ENCODE data around the gene CYP20A1.
"Not testable (repeated sequence)": the region's sequence is repeated elsewhere in the genome, so short reads cannot be mapped to it uniquely, and the experiment has no call there.

CYP20A1 gene, protein sequence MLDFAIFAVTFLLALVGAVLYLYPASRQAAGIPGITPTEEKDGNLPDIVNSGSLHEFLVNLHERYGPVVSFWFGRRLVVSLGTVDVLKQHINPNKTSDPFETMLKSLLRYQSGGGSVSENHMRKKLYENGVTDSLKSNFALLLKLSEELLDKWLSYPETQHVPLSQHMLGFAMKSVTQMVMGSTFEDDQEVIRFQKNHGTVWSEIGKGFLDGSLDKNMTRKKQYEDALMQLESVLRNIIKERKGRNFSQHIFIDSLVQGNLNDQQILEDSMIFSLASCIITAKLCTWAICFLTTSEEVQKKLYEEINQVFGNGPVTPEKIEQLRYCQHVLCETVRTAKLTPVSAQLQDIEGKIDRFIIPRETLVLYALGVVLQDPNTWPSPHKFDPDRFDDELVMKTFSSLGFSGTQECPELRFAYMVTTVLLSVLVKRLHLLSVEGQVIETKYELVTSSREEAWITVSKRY

DNA sequence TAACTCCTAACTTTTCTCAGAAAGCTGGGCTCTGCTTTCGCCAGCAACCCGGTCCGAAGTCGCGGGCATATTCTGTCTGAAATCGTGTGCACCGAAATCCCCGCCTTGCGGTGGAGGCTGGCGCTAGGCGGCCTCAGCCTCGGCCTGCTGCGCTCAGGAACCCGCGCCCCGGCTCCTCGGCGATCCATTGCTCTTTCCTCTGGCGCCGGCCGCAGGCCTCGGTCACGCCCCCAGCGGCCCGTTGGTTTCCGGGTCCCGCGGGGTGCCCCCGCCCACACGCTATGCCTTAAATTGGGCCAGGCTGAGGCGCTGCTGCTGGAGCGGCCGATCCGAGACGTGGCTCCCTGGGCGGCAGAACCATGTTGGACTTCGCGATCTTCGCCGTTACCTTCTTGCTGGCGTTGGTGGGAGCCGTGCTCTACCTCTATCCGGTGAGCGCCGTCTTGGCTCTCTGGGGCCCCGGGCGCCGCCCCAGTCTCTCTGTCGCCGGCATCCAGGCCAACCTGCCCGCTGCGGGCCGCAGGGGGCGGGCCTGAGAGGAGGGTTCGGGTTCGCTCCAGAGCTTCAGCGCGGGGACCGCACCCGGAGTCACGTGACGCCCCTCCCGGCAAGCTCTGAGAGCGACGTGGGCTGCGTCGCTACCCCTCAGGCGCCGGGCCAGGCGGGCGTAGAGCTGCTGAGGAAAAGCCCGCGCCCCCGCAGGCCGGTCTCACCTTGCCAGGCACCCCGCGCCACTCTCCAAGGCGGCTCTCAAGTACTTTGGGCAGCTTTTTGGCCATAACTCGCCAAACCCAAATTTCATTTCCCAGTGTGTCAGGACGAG lies at the start of gene CYP20A1:
Gene CYP20A1 (plus strand): TSS at position 315 of the 823 bp plus-strand sequence. CDS start 45 bp downstream, at position 360.
- peak; percentile 8 for DNase-seq

DNA sequence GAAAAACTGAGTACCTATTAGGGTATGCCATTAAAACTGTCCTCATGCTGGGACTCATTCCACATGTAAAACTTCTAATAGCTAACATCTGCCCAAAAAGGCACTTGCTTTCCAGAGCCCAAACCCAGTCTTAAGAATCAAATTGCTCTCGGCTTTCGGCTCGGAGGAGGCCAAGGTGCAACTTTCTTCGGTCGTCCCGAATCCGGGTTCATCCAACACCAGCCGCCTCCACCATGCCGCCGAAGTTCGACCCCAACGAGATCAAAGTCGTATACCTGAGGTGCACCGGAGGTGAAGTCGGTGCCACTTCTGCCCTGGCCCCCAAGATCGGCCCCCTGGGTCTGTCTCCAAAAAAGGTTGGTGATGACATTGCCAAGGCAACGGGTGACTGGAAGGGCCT lies 48.3 kb upstream of the CYP20A1 start:
- DNase-seq: not testable (repeated sequence)

DNA sequence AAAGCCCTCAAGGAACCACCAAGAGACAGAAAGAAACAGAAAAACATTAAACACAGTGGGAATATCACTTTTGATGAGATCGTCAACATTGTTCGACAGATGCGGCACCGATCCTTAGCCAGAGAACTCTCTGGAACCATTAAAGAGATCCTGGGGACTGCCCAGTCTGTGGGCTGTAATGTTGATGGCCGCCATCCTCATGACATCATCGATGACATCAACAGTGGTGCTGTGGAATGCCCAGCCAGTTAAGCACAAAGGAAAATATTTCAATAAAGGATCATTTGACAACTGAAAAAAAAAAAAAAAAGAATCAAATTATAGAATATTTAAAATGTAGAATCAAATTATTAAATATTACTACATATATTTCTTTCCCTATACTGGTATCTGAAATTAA lies 47.8 kb upstream of the CYP20A1 start:
- DNase-seq: not testable (repeated sequence)

DNA sequence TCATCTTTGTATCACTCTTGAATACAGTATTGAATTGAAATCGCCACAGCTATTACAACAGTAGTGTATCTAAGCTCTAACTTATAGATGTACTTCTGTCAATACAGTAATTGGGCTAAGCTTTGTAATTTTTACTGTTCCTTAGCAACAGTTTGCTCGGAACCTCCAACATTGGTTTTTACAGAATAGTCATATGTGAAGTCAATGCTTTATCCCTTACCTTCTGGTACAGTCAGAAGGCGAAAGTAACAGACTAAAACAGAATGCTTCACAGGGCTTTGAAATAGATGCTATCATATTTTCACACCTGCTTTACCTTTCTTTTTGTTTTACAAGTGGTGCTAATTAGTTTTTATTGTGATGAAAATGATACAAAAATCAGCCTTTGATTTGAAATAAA lies 46.9 kb upstream of the CYP20A1 start:
- no peak for DNase-seq

DNA sequence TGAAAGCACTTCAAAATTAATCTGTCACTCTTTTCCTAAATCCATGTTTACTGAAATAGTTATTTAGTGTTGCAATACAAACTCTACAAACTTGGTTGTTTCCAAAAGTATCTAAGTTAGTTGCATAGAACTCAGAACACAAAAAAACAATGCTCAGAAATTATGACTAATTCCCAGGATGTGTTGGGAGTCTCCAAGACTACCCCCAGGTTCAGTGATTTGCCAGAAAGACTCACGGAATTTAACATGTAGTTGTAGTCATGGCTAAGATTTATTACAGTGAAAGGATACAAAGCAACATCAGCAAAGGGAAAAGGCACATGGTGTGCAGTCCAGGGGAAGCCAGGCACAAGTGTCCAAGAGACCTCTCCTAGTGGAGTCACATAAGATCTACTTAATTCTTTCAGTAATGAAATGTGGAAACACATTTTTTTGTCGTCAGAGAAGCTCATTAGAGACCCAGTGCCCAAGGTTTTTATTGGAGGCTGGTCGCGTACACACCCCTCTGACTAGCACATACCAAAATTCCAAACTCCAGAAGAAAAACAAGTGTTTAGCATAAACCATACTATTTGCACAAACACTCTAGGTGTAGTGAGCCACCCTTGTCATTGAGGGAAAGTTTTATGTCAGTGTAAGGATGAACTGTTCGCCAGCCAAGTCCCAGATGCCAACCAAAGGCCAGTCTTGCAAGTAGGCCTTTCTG lies 43.3 kb upstream of the CYP20A1 start:
- DNase-seq: no peak

DNA sequence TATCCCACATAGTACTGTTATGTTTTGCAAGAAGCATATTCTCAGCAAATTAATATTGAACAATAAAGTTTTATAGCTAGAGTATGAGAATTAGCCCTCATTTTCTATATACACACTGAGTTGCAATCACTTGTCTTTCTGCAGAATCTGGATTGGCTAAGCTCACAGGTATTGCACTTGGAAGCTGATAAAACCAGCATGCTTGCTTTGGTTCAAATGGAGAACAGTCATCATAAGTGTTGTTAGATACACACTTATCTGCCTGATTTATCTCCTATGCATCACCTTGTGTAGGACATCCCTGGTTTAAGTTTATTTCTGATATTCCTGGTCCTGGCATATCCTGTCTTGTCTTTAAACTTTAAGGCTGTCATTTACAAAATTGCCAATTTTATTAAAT lies 38.0 kb upstream of the CYP20A1 start:
- DNase-seq: no peak

DNA sequence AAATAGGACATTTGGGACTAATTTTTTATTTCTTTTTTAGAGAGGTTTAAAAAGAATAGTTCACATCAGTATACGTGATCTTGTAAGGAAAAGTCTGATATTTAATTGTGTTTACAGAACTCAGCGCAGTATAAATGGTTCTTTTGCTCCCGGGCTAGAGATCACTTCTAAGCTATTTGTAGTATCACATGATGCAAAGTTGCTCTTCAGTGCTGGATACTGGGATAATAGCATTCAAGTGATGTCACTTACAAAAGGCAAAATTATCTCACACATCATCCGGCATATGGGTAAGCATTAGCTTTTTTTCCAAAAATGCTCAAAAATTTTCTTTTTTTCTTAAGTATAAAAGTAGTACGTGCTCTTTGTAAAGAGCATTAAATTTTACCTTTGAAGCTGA lies 37.4 kb upstream of the CYP20A1 start:
- no peak for DNase-seq

DNA sequence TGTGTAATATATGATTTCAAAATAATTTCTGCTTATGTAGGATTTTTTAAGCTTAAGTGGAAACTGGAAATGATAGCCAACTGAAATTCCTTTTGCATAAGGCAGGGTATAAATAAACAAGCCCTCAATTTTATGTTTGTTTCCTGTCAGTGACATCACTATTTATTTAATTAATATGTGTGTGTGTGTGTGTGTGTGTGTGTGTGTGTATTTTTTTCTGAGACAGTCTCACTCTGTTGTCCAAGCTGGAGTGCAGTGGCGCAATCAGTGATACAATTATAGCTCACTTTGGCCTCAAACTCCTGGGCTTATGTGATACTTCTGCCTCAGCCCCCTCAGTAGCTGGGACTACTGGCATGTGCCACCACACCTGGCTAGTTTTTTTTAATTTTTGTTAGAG lies 29.3 kb upstream of the CYP20A1 start:
- no peak for DNase-seq

DNA sequence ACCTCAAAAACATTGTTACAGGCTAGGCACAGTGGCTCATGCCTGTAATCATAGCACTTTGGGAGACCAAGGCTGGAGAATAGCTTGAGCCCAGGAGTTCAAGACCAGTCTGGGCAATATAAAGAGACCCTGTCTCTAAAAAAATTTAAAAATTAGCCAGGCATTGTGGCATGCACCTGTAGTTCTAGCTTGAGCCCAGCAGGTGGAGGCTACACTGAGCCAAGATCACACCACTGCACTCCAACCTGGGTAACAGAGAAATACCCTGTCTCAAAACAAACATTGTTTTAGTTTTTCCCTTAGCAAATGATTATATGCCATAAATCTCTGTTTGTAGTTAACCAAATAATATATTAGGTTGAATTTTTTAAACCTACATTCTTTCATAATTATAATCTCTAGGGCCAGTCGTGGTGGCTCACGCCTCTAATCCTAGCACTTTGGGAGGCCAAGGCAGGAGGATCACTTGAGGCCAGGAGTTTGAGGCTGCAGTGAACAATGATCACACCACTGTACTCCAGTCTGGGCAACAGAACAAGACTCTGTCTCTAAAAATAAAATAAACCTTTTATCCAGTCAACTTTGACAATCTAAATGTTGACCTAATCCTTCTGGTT lies 13.3 kb upstream of the CYP20A1 start:
- DNase-seq: no peak

DNA sequence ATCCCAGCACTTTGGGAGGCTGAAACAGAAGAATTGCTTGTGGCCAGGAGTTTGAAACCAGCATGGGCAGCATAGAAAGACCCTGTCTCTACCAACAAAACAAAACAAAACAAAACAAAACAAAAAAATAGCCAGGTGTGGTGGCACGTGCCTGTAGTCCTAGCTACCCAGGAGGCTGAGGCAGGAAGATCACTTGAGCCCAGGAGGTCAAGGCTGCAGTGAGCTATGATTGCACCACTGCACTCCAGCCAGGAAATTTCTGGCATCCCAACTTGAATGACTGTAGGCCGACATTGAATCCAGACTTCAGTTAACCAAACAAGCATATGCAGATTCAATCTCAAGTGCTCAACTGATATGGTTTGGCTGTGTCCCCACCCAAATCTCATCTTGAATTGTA lies 9.1 kb upstream of the CYP20A1 start:
- DNase-seq: not testable (repeated sequence)

DNA sequence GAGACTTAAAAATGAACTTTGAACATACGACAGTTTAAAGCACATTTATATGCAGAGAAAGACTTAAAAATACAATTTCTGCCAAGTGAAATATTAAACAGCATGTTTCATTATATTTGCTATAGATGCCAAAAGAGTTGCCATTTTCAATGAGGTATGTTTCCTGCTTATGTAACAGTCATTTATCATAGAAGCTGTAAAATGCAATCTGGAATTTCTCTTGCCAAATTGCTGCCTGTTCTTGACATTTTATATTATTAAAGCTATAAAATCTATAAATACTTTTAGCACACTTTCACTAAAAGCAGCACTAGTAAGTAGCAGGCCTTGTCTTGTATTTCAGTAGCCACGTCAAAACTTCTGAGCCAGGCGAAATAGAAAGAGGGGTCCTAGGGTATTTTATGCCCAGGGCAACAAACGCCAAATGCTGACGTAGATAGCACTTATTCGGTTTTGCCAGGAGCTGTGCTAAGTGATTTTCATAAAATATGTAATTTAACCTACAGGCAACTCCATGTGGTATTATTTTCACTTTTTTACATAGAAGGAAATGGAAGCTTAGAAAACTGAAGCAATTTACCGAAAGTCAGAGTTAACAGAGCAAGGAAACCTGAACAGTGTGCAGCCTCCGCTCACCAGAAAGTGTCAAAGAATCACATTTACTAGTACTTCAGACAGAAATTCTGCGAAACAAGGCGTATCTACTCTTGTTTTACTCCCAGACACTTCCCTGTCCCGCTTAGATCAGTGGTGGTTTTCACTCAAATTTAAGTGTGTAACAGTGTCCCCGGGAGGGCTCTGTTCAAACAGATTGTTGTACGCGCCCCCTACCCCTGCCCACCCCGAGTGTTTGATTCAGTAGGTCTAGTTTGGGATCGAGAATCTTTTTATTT lies 1.2 kb upstream of the CYP20A1 start:
- no peak for DNase-seq

DNA sequence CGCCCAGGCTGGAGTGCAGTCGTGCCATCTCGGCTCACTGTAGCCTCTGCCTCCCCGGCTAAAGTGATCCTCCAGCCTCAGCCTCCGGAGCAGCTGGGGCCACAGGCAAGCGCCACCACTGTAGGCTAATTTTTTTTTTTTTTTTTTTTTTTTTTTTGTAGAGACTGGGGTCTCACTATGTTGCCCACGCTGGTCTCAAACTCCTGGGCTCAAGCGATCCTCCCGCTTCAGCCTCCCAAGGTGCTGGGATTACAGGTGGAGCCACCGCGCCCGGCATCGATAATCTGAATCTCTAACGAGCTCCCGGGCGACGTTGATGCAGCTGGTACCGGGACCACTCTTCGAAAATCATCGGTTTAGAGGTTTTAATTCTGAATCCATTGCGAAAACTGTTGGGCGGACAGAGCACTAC lies 520 bp upstream of the CYP20A1 start:
- DNase-seq: no peak

DNA sequence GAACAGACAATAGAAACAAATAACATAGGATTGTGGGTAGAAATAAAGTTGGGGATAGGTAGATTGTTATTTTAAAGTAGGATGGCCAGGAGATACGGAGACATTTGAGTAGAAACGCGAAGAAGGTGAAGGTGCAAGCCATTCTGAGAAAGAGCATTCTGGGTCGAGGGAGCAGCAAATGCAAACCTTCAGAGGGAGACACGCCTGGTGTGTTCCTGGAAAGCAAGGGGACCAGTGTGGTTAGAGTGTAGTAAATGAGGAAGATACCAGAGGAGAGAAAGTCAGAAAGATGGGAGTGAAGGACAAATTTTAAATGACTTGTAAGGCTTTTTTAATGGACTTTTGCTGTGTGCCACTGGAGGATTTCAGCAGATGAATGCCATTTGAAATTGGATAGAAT lies 1.7 kb downstream of the CYP20A1 start:
- DNase-seq: no peak

DNA sequence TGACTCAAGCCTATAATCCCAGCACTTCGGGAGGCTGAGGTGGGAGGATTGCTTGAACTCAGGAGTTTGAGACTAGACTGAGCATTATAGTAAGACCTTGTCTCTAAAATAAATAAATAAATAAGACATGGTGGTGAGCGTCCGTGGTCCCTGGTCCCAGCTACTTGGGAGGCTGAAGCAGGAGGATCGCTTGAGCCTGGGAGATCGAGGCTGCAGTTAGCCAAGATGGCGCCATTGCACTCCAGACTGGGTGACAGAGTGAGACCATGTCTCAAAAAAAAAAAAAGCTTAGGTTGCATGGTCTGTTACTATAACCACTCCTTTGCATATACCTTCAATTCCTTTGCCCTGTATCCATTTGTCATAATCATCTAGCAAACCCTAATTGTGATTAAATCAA lies 3.7 kb downstream of the CYP20A1 start:
- DNase-seq: no peak

DNA sequence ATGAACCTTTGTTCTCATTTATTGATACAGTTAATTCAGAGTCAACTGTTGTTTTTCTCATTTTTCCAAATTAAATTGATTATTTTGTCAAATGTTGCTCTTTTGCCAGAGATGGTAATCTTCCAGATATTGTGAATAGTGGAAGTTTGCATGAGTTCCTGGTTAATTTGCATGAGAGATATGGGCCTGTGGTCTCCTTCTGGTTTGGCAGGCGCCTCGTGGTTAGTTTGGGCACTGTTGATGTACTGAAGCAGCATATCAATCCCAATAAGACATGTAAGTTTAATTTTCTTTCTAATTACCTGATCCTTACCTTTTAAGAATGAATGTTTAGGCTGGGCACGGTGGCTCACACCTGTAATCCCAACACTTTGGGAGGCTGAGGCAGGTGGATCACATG lies 7.8 kb downstream of the CYP20A1 start:
- DNase-seq: no peak

DNA sequence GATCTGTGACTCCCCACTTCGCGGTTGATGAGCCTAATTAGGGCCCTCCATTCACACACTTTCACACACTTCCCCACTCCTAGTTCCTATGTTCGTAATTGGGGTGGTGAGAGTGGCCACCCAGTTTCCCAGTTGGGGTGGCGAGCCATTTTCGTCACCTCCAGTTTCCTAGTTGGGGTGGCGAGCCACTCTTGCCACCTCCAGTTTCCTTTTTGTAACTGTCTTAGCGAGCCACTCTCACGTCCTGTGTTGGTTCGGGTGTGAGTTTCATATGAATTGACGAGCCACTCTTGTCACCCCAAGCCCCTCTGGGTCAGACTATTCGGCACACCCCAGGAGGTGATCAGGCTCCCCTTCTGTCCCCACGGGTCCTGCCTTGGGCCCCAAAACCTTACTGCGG lies 14.0 kb downstream of the CYP20A1 start:
- no peak for DNase-seq

DNA sequence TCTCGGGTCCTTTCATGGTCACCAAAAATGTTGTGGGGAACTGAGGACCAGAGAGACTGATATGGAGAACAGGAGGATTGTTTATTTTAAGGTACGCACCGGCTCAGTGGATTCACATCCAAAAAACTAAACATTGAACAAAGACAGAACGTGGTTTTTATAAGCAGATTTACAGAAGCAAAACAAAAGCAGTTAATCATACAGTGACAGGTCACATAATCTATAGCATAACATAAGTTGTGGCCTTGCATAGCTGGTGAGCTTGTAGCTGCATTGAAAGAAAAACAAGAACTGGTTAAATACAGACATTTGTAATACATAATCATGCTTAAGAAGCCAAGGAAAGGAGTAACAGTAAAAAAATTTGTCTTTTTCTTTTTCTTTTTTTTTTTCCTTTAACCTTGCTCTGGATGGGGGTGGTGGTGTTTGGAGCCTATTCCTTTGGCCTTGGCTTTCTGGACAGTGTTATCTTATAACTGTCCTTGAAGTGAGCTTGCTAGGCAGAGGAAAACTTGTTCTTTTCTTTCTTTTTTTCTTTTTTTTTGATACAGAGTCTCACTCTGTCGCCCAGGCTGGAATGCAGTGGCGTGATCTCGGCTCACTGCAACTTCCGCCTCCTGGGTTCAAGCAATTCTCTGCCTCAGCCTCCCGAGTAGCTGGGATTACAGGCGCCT lies 14.7 kb downstream of the CYP20A1 start:
- DNase-seq: not testable (repeated sequence)

DNA sequence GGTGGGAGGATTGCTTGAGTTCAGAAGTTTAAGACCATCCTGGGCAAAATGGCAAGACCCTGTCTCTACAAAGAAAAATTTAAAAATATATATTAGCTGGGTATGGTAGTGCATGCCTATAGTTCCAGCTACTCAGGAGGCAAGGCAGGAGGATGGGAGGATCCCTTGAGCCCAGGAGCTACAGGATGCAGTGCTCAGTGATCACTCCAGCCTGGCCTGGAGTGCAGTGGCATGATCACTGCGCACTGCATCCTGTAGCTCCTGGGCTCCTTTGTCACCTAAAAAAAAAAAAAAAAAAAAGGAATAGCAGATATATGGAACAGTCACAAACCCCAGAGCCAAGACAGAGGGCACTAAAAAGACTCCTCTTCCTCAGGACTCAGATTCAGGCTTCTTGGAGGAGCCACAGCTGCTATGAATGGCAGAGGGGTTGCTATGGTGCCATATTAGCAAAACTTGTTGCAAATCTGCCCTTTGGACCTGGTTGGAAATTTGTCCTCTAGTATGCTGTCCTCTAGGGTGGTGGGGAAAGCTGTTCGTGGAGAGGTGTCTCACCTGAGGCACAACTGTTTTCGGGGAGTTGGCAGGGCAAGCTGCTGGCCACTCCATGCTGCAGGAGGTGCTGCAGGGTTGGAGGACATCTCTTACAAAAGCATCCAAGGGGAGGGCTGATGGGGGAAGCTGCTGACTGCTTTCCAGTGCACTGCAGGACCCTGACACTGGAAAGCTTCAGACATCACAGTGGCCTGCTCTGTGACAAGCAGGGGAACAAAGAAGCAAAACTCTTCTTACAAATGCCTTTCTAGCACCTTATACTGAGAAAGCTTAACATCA lies 22.7 kb downstream of the CYP20A1 start:
- no peak for DNase-seq

DNA sequence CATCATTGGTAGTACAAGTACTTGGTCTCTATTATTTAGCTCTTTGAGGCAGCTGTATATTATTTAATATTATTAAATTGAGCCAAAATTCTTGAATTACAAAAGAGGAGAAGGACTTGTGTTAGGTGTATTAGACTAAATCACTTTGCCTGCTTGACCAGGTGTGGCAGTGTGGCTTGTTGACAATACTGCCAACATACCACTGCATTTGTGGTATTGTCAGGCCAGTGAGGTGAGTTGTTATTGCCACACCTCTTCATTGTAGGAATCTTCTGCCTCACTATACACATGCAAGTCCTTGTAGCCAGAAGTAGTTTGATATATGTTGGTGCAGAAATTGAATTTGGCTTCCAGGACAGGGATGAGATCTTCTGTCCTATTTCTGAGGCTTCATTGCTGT lies 40.5 kb downstream of the CYP20A1 start:
- no peak for DNase-seq

DNA sequence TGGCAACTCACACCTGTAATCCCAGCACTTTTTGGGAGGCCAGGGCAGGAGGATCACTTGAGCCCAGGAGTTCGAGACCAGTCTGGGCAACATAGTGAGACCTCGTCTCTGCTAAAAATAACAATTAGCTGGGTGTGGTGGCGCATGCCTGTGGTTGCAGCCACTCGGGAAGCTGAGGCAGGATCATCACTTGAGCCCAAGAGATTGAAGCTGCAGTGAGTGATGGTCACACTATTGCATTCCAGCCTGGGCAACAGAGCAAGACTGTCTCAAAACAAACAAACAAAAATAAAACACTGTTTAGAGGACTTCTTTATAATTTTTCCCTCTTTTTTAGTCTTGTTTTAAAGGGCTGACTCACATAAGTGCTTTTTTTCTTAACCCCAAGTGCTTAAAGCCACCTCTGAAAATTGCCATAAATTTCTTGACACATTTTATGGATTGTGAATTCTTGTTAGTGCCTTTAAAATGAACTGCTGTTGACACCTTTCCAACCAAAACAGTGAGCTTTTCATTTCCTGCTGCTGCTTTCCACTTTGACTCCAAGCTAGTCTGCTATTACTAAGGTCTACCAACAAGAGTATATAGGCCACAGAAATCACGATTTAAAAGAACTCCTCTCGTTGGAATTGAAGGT lies 41.7 kb downstream of the CYP20A1 start:
- no peak for DNase-seq

All from NCI-H187 treated with DMSO at 0.1 percent for 48 hours (cell line).